ENCODE results near the gene COG5.
"Not testable (repeated sequence)": the region's sequence is repeated elsewhere in the genome, so short reads cannot be mapped to it uniquely, and the experiment has no call there.

COG5 gene

DNA sequence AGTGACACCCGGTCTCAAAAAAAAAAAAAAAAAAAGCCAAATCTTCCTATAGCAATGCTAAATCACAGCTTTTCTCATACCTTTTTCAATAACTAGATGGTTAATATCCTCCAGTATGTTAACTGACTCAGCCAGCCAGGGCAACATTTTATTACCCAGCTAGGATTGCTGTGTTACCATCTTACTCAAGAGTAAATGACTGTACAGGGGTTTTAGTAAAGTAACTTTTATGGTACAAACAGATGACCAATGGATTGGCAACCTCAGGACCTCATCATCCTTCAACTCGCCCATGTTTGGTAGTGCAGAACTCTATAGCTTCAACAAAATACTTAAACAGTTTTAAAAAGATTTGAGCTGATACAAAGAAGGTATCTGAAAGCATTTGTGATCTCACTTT lies 335.4 kb downstream of the COG5 start:
- TF ChIP-seq, protein P1, sequence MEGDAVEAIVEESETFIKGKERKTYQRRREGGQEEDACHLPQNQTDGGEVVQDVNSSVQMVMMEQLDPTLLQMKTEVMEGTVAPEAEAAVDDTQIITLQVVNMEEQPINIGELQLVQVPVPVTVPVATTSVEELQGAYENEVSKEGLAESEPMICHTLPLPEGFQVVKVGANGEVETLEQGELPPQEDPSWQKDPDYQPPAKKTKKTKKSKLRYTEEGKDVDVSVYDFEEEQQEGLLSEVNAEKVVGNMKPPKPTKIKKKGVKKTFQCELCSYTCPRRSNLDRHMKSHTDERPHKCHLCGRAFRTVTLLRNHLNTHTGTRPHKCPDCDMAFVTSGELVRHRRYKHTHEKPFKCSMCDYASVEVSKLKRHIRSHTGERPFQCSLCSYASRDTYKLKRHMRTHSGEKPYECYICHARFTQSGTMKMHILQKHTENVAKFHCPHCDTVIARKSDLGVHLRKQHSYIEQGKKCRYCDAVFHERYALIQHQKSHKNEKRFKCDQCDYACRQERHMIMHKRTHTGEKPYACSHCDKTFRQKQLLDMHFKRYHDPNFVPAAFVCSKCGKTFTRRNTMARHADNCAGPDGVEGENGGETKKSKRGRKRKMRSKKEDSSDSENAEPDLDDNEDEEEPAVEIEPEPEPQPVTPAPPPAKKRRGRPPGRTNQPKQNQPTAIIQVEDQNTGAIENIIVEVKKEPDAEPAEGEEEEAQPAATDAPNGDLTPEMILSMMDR (IDR thresholded peaks at IDR 0.05; ENCODE audit: control insufficient read depth, extremely low read depth, insufficient read depth): no peak

GRCh38 chr7:107224374-107225223 lies 339.1 kb downstream of the COG5 start:
- TF ChIP-seq, protein P1 (IDR thresholded peaks at IDR 0.05; ENCODE audit: control insufficient read depth, extremely low read depth, insufficient read depth): no peak
- no peak overlapping the region for H3K4me3 ChIP-seq (ENCODE audit: low read depth, low read length)
- no peak for DNase-seq (ENCODE audit: low read depth)

More for the DNA sequence above, 335.4 kb downstream of the COG5 start:
- H3K4me3 ChIP-seq (ENCODE audit: low read depth, low read length): no peak overlapping the region
- no peak for DNase-seq (ENCODE audit: low read depth)

- not testable (repeated sequence) for H3K4me3 ChIP-seq (ENCODE audit: low read depth, low read length); DNase-seq (ENCODE audit: low read depth)
These were observed 342.9 kb downstream of the COG5 start for GRCh38 chr7:107220806-107221205.

- TF ChIP-seq, protein P1 (IDR thresholded peaks at IDR 0.05; ENCODE audit: control insufficient read depth, extremely low read depth, insufficient read depth): no peak
- no peak for DNase-seq (ENCODE audit: low read depth)
- no peak overlapping the region for H3K4me3 ChIP-seq (ENCODE audit: low read depth, low read length)
These were observed 343.4 kb downstream of the COG5 start for GRCh38 chr7:107220356-107220755.

- no peak for DNase-seq (ENCODE audit: low read depth)
- TF ChIP-seq, protein P1 (IDR thresholded peaks at IDR 0.05; ENCODE audit: control insufficient read depth, extremely low read depth, insufficient read depth): no peak
- H3K4me3 ChIP-seq (ENCODE audit: low read depth, low read length): no peak overlapping the region
These were observed 344.0 kb downstream of the COG5 start for GRCh38 chr7:107219563-107220244.

DNA sequence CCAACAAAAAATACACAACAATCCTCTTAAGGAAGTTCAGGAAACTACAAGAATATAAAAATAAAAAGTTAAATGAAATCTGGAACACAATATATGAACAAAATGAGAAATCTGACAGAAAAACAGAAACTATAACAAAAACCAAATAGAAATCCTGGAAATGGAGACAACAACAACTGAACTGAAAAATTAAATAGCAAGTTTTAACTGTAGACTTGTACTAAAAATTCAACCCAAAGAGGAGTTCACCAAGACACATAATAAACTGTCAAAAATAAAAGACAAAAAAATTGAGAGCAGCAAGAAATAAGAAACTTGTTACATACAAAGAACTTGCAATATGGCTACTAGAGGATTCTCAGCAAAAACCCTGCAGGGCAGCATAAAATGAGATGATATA lies 349.8 kb downstream of the COG5 start:
- no peak overlapping the region for H3K4me3 ChIP-seq (ENCODE audit: low read depth, low read length)
- TF ChIP-seq, protein P1 (IDR thresholded peaks at IDR 0.05; ENCODE audit: control insufficient read depth, extremely low read depth, insufficient read depth): no peak

DNA sequence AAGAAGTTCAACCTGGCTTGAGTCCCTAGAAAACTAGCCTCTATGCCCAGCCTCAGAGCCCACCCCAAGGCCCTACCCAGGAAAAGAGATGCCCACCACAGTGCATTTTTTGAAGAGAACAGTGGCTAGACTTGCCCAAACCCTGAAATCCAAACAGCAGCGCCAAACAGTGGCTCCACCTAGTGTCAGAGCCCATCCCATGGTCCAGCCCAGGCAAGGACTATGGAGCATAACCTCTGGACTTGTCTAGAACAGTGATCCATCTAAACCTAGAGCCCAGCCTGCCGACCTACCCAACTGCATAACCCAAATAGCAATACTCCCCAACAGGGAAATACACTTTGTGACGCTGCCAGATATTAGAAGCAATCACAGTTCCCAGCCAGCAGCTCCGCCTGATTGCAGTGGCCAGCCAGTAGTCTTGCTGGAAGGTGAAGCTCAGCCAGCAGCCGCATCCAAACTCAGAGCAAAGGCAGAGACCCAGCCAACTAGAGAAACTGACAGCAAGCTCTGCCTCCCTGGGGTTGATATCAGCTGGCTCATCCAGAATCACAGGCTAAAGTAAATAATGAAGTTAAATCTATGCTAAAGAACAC lies 350.4 kb downstream of the COG5 start:
- TF ChIP-seq, protein P1 (IDR thresholded peaks at IDR 0.05; ENCODE audit: control insufficient read depth, extremely low read depth, insufficient read depth): no peak

More for the DNA sequence above, 349.8 kb downstream of the COG5 start:
- no peak for DNase-seq (ENCODE audit: low read depth)

More for the DNA sequence above, 350.4 kb downstream of the COG5 start:
- H3K4me3 ChIP-seq (ENCODE audit: low read depth, low read length): no peak overlapping the region
- no peak for DNase-seq (ENCODE audit: low read depth)
